HG02759 (cell line): ENCODE measurements around the gene TBC1D8.

Experiments used
- ATAC-seq: cut with Tn5 transposase; IDR thresholded peaks from one replicate; pipeline ENCODE4 v1.9.1; 2021; ENCODE audit warnings: mild to moderate bottlenecking, moderate library complexity; ENCODE audit not compliant: unreplicated experiment

Gene TBC1D8

DNA sequence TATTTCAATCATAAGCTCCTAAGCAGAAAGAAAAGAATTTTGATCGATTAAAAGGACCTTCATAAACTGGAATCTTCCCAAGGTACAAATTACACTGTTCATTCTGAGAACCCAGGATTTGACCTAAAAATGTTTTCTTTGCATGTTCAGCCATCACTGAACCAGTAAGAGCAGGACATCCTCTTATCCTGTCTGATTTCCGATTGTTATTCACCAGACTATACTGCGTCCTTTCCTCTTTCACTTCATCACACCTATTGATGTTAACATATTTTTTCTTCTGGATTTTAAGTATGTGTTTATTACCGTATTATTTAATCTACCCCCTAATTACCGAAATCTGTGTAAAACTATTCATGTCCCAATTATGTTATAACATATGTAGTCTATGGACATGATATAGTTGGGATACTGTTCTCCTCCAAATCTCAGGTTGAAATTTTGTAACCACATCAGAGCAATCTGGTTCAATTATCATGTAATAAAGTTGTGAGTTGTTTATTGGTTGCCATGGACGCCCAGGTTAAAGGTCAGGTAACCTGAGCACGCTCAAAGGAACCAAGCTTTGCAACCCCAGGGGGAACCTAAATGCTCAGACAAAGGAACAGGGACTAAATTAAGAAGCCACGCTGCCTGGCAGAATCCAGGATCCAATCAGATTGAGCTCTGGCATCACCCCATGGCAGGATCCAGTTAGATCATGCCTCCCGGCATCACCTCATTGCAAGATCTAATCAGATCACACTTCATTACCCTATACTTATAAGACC lies 11.6 kb upstream of the TBC1D8 start:
- ATAC-seq = no peak

DNA sequence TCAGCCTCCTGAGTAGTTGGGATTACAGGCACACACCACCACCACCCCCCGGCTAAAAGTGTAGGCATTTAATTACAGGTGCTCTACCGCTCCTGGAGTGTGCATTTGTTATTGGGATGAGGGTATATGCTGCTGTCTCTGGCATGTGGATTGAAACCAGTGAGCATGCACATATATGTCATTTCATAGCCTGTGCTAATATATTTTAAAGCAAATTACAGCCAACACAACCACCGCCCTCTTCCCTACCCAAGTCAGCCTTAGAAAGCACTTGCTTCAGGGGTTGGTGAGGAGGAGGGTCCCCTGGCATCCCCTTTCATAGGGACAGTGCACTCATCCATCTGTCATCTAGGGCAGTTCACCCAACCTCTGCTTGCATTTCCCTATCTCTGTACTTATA lies 10.5 kb upstream of the TBC1D8 start:
- ATAC-seq = no peak

DNA sequence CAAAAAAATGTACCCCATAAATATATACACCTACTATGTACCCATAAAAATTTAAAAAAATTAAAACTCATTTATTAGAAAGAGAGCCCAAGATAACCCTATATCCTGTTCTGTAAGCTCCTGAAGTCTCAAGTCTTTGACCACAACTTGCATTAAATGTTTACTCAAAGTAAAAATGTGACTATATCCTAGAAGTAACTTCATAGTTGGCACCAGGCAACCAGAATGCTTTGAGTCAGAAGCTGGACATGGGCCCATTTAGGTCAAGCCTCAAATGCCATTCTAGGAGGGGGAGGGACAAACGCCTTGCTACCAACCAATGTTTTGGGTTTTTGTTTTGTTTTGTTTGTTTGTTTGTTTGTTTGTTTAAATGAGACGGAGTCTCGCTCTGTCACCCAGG lies 9.3 kb upstream of the TBC1D8 start:
- no peak for ATAC-seq

- ATAC-seq = no peak
Measured at GRCh38 chr2:101159526-101159925, 8.3 kb upstream of the TBC1D8 start.

DNA sequence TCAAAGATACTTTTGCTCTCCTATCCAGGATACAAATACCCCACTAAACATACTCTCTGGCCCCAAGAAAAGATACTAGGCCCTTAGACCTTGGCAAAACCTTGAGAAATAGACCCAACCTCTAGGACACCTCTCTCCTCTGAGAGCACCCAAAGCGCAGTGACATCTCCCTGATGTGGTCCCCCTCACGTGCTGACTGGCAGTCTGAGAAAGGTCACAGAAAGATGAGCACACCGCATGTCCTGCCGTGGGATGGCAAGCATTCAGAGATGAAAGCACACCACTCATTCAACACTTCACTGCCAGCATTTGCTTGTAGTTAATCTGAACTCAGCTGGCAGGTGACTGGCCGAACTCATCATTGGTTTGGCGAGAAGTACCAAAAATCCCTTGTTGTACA lies 6.1 kb upstream of the TBC1D8 start:
- no peak for ATAC-seq

GRCh38 chr2:101153787-101154186 lies 2.6 kb upstream of the TBC1D8 start:
- ATAC-seq = no peak

DNA sequence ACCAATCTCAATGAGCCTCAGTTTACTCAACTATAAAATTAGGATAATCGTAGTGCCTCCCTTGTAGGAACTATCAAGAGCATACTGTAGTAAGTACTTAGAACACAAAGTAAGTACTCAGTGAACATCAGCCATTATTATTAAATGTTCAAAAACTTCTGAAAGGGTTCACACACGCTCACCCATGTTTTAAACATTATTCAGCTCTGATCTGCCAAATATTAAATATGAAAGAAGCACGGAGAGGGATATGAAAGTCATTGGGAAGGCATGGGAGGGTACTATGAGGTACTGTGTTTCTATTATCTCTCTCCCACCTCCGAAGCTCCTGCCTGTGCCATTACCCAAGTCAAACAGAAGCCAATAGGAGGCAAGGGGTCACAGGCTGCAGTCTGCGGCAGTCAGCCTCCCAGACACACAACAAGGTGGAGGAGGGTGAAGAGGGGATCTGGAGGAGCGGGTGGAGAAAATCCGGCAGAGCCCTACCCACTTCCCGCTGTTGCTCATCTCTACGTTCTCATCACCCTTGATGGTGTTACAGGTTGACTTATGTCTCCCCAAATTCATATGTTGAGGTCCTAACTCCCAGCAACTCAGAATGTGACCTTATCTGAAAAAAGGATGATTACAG lies 2.0 kb upstream of the TBC1D8 start:
- no peak for ATAC-seq

DNA sequence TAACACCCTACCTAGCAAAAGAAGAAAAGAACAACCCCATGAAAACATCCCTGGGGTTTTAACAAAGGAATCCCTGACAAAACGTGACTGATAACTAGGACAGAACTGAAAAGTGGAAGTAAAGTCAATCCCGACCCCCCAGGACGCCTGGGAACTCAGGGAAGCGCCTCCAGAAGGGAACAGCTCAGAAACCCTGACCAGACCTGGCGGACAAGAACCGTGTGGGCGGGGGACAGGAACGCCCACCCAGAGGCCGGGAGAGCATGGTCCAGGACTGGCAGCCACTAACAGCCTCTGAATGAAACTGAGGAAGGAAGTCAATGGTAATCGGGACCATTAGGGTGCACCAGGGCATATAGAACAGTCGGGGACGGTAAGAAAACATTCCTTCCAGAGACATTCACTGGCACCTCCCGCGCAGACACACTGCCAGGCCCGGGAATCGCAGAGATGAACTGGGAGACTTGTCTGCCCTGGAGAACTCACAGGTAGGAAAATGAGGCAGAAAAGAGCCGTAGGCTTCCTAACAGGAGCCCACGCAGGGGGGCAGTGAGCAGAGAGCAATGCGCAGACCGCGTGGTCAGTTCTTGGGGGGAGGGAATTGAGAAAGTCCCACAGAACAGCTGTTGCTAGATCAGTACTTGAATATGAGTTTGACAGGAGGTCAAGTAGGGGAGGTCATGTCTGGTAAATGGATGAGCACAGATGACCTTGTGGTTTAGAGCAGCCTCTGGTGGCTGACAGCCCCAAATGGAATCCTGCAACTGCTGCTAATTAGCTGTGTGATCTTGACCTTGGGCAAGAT lies 1.3 kb upstream of the TBC1D8 start:
- ATAC-seq = peak; percentile 57

- ATAC-seq = no peak
Measured at GRCh38 chr2:101151859-101152271, 683 bp upstream of the TBC1D8 start.

GRCh38 chr2:101150306-101151145 lies 656 bp downstream of the TBC1D8 start:
- ATAC-seq = peak; percentile 28

DNA sequence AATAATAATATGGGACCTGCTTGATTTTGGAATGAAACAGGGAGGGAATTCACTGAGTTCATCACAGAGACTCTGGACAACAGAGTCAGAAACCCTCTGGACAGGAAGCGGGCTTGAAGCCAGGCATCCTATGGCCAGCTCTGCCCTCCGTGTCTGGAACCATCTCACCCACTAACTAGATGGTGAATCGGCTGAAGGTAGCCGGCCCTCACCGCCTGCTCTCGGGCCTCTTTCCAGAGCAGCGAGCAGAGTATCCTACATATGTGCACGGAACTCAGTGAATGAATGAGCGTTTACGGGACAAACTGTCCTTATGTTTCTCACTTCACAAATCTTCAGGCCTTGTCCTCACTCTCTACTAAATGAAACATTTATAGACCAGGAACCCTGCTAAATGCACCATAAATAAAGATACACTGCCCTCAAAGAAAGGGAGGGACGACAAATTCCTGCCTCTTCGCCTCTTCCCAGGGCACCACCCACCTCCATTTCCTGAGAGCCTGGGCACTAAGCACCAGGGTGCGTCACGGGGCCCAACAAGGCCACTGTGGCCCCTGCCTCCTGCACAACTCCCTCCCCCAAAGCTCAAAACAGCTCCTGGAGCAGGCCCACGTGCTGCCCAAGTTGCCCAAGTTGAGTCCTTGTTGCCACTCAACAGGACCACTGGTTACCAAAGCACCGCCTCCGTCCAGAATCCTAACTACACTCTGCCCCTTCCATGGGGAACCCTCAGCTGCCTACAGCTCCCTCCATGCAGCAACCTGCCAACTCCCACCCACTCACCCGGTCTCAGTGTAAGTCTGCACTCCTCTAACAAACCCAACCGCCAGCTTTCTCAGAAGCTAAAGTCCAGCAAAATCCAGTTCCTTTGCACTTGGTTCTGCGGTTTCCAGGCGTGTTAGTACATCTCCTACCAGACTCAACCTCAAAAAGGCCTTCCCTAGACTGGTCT lies 1.7 kb downstream of the TBC1D8 start:
- no peak for ATAC-seq

GRCh38 chr2:101148777-101149176 lies 2.4 kb downstream of the TBC1D8 start:
- ATAC-seq = no peak

DNA sequence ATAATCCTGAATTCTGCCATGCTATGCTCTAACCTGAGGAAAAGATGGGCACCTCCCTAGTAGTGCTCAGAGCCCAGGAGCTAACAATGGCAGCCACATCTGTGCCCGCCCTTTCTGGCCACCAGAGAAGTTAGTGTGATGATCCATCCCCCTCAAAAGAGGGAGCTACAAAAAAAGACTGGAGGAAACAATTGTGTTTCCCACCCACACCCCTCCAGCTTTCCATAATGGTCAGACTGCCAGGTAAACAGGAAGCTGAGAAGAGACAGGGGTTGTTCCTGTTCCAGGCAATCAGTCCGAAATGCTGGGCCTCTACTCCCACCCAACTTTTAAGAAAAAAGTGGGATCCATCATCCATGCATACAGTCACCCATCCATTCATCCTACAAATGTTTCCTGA lies 3.2 kb downstream of the TBC1D8 start:
- ATAC-seq = no peak

- ATAC-seq = no peak
Measured at GRCh38 chr2:101147062-101147461, 4.1 kb downstream of the TBC1D8 start.

DNA sequence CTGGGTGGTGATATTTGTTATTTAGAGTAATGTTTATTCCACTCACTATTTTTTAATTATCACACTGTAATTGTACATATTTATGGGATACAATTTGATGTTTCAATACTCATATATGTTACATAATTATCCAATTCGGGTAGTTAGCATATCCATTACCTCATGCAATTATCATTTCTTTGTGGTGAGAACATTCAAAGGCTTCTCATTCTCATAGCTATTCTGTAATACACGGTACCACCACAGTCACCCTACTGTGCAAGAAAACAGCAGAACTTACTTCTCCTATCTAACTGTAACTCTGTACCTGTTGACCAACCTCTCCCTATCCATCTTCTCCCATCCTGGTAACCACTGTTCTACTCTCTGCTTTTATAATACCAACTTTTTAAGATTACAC lies 4.6 kb downstream of the TBC1D8 start:
- ATAC-seq = no peak

DNA sequence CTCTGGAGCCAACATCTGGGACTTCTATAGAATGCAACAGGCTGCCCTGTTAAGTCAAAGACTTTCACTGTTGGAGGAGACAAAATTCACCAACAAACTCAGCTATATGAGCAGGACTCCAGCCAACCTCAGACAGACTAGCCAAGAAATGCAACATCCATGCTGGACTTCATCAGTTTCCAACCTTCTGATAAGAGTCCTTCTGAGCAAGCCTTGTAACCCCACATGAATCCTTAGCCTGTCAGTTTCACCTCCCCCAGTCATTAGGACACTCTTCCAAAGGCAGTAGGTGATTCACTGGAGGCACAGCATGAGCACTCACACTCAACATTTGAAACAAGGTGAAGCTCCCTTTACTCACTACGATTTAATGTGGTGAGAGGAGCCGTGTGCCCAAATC lies 5.8 kb downstream of the TBC1D8 start:
- ATAC-seq = no peak

DNA sequence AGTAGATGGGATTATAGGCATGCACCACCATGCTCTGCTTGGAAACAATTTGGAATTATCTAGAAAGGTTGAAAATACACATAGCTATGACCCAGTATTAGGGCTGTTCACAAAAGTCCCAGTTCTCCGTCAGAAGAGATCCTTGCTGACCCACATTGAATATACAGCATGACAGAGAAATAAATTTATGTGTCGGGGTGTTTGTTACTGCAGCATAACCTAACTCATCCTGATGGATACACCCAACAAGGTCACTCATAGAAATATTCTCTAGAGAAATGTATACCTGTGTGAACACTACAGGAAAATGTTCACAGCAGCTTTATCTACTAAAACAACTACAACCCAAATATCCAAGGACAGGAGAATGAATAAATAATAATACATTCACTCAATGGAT lies 9.0 kb downstream of the TBC1D8 start:
- no peak for ATAC-seq

- no peak for ATAC-seq
Measured at GRCh38 chr2:101140978-101141655, 10.1 kb downstream of the TBC1D8 start.

DNA sequence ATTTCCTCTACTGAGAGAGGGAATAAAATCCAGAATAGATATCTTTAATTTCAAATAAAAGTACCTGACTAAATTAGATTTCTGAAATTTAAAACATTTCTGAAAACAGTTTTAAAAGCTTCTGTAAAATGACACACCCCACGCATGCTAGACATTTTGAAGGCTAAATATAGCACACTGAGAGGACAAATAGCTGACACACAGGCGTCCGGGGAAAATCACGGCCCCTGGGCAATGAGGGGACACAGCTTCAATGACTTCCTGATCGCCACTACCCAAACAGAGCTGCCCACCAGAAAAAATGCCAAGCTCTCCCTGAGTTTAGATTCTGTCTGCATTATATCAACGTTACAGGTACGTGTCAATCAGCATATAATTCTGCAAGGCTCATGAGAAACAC lies 10.9 kb downstream of the TBC1D8 start:
- no peak for ATAC-seq
